ENCODE measurements around the gene PDX1. TPM values are rescaled to one million over a fixed set of nuclear protein-coding genes. Genes with fewer than 3 reads are reported as not detected.

Gene PDX1
- 1.7 TPM for total RNA-seq (2021; ENCODE audit: unreplicated experiment)
- 0.31 and 0.82 TPM in 2 replicates for polyA plus RNA-seq (2012)
- percentile 29 among the genes with signal in this experiment for Bru-seq, nascent RNA
- percentile 26 among the genes with signal in this experiment for BruChase-seq, experiment 1, labeled RNA remaining after a 6-hour chase
- percentile 41 among the genes with signal in this experiment for BruChase-seq, experiment 2, labeled RNA remaining after a 2-hour chase
- long read RNA-seq, partial matches to known transcripts = 0 of 2 reads
- long read RNA-seq, other reads (novel, unspliced or antisense) = 1 of 2 reads

- Histone ChIP-seq H4K20me1 (ENCODE audit: insufficient read depth) (no peaks in the 10 kb centered on the region), H2AFZ (ENCODE audit: low read depth, low read length, poor library complexity, severe bottlenecking) (peak within 1 kb of the TSS; percentile 98), H3K9me2 (ENCODE audit: insufficient read depth) (no peaks in the 10 kb centered on the region), H3K4me1 (ENCODE audit: control insufficient read depth in 1 of 2, insufficient read depth in 2 of 2, low read length in 2 of 2) (peaks cover 10 to 31% of the 10 kb centered on the region in 2 experiments), H3K27me3 (ENCODE audit: insufficient read depth, low read length) (no peaks in the 10 kb centered on the region), H3K27ac (ENCODE audit: low read depth, low read length) (no peak within 1 kb of the TSS), H3K9me3 (ENCODE audit: control insufficient read depth in 1 of 2, insufficient read depth in 1 of 2, low read depth in 1 of 2, low read length in 2 of 2) (no peaks in the 10 kb centered on the region), H3K9ac (ENCODE audit: low read length) (peak within 1 kb of the TSS; percentile 53), H3K4me3 (replicated peaks in 1 of 2; ENCODE audit: low read depth in 1 of 2, low read length in 2 of 2) (peak within 1 kb of the TSS; percentile 42 to 64), H3K79me2 (ENCODE audit: insufficient read depth, low read length) (no peaks in the 10 kb centered on the region), H3K4me2 (ENCODE audit: low read length) (peak within 1 kb of the TSS; percentile 93), H3K36me3 (ENCODE audit: control insufficient read depth in 1 of 2, insufficient read depth in 2 of 2, low read length in 2 of 2) (no peaks in the 10 kb centered on the region)
- RAD21 ChIA-PET (ENCODE audit: low non-redundant PET in 1 of 2, low total read pairs in 2 of 2, uncharacterized antibody in 2 of 2, unreplicated experiment in 2 of 2) = no interaction called here
- ATAC-seq = peak; percentile 99
- no peak for DNase-seq (ENCODE audit: low read depth, low spot score)
- POLR2A ChIA-PET = no interaction called here
- no TSS peak for BruUV-seq (replicated peaks)
- CTCF ChIA-PET = interaction anchor here (1.4 to 1.6 kb wide), 2 partner anchors 34 to 94 kb away, joined by 6 read pairs; no protein-coding TSS in a partner anchor
- intact Hi-C loops (cut with micrococcal nuclease) = no loop called here
- TF ChIP-seq FOSL1 (IDR thresholded peaks at IDR 0.05; ENCODE audit: low read depth) = no peak
- TF ChIP-seq, protein P1, sequence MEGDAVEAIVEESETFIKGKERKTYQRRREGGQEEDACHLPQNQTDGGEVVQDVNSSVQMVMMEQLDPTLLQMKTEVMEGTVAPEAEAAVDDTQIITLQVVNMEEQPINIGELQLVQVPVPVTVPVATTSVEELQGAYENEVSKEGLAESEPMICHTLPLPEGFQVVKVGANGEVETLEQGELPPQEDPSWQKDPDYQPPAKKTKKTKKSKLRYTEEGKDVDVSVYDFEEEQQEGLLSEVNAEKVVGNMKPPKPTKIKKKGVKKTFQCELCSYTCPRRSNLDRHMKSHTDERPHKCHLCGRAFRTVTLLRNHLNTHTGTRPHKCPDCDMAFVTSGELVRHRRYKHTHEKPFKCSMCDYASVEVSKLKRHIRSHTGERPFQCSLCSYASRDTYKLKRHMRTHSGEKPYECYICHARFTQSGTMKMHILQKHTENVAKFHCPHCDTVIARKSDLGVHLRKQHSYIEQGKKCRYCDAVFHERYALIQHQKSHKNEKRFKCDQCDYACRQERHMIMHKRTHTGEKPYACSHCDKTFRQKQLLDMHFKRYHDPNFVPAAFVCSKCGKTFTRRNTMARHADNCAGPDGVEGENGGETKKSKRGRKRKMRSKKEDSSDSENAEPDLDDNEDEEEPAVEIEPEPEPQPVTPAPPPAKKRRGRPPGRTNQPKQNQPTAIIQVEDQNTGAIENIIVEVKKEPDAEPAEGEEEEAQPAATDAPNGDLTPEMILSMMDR (IDR thresholded peaks at IDR 0.05 in 2 of 3, conservative IDR thresholded peaks at IDR 0.05 in 1 of 3; ENCODE audit: borderline replicate concordance in 1 of 3, insufficient read depth in 1 of 3, low read depth in 2 of 3, low read length in 2 of 3) = no peak
- TF ChIP-seq POLR2A (IDR thresholded peaks at IDR 0.05; ENCODE audit: borderline replicate concordance, extremely low read depth, insufficient read depth, insufficient read length) = no peak
- no peak for TF ChIP-seq ZNF274 (IDR thresholded peaks at IDR 0.05; ENCODE audit: low read depth, low read length)
- TF ChIP-seq SP1 (IDR thresholded peaks at IDR 0.05; ENCODE audit: low read depth) = no peak
- TF ChIP-seq MAX (IDR thresholded peaks at IDR 0.05) = peak; percentile 73
- TF ChIP-seq RAD21 (IDR thresholded peaks at IDR 0.05; ENCODE audit: low read depth) = no peak
- 0 out of 2 replicates have a peak, but pooled peaks have one; percentile 40 for TF ChIP-seq SIN3A (IDR thresholded peaks at IDR 0.05; ENCODE audit: low read depth)
- no peak for TF ChIP-seq CBX3 (IDR thresholded peaks at IDR 0.05; ENCODE audit: low read depth)
- no peak for TF ChIP-seq EGR1 (IDR thresholded peaks at IDR 0.05; ENCODE audit: low read depth)
- TF ChIP-seq POLR2AphosphoS5 (IDR thresholded peaks at IDR 0.05; ENCODE audit: low read depth, low read length) = no peak
- TF ChIP-seq ELF1 (IDR thresholded peaks at IDR 0.05; ENCODE audit: borderline replicate concordance, low read depth) = no peak
- peak; percentile 41; the same call in 1 of the 2 replicates for TF ChIP-seq ZFX (IDR thresholded peaks at IDR 0.05)
- TF ChIP-seq, protein P2, sequence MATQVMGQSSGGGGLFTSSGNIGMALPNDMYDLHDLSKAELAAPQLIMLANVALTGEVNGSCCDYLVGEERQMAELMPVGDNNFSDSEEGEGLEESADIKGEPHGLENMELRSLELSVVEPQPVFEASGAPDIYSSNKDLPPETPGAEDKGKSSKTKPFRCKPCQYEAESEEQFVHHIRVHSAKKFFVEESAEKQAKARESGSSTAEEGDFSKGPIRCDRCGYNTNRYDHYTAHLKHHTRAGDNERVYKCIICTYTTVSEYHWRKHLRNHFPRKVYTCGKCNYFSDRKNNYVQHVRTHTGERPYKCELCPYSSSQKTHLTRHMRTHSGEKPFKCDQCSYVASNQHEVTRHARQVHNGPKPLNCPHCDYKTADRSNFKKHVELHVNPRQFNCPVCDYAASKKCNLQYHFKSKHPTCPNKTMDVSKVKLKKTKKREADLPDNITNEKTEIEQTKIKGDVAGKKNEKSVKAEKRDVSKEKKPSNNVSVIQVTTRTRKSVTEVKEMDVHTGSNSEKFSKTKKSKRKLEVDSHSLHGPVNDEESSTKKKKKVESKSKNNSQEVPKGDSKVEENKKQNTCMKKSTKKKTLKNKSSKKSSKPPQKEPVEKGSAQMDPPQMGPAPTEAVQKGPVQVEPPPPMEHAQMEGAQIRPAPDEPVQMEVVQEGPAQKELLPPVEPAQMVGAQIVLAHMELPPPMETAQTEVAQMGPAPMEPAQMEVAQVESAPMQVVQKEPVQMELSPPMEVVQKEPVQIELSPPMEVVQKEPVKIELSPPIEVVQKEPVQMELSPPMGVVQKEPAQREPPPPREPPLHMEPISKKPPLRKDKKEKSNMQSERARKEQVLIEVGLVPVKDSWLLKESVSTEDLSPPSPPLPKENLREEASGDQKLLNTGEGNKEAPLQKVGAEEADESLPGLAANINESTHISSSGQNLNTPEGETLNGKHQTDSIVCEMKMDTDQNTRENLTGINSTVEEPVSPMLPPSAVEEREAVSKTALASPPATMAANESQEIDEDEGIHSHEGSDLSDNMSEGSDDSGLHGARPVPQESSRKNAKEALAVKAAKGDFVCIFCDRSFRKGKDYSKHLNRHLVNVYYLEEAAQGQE (IDR thresholded peaks at IDR 0.05; ENCODE audit: low read depth) = no peak
- TF ChIP-seq ATF3 (IDR thresholded peaks at IDR 0.05) = no peak
- no peak for TF ChIP-seq EZH2phosphoT487 (IDR thresholded peaks at IDR 0.05; ENCODE audit: borderline replicate concordance)
- TF ChIP-seq CEBPB (IDR thresholded peaks at IDR 0.05; ENCODE audit: low read depth) = no peak
- TF ChIP-seq YY1 (IDR thresholded peaks at IDR 0.05; ENCODE audit: extremely low read depth, insufficient replicate concordance, low read depth, low read length) = no peak
- TF ChIP-seq JUND (IDR thresholded peaks at IDR 0.05) = no peak
- no peak for TF ChIP-seq TCF7L2 (IDR thresholded peaks at IDR 0.05; ENCODE audit: borderline replicate concordance, extremely low read depth, insufficient read depth, insufficient read length)
- no peak for TF ChIP-seq SRF (IDR thresholded peaks at IDR 0.05; ENCODE audit: low read depth)
- no peak for TF ChIP-seq EZH2 (IDR thresholded peaks at IDR 0.05)
Observed at GRCh38 chr13:27919934-27920676, at the start of gene PDX1. Gene PDX1 (plus strand): TSS chr13:27920000. CDS start chr13:27920139, 139 bp downstream.

All from HCT116 (cell line).